Activated gamma-delta T cell (primary cell): Measurements from ENCODE around the gene MYRF.
A peak's percentile ranks its signal among the peaks of the same experiment; 100 is the strongest.

Experiments
- DNase-seq: peaks from one replicate; lab custom pipeline; 2025; lab: John Stamatoyannopoulos, UW

MYRF gene

DNA sequence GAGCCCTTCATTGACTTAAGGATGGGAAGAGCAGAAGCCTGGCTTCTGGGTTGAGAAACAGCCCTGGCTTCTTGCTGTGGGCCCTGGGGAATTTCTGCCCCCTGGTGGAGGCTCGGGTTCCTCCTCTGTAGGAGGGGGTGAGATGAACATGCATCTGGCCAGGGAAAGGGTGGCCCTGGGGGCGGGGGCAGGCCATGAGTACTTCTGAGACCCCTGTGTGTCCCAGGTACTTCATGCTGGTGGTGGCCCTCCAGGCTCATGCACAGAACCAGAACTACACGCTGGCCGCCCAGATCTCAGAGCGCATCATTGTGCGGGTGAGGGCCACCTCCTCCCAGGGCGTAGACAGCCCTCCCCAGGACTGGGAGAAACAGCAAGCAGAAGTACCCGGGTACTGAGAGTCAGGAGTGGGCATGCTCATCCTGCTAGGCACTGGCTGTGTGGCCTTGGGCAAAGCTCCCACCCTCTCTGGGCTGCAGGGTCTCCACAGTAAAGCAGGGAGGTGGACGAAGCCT is 24.2 kb downstream of the MYRF start:
- no peak for DNase-seq

DNA sequence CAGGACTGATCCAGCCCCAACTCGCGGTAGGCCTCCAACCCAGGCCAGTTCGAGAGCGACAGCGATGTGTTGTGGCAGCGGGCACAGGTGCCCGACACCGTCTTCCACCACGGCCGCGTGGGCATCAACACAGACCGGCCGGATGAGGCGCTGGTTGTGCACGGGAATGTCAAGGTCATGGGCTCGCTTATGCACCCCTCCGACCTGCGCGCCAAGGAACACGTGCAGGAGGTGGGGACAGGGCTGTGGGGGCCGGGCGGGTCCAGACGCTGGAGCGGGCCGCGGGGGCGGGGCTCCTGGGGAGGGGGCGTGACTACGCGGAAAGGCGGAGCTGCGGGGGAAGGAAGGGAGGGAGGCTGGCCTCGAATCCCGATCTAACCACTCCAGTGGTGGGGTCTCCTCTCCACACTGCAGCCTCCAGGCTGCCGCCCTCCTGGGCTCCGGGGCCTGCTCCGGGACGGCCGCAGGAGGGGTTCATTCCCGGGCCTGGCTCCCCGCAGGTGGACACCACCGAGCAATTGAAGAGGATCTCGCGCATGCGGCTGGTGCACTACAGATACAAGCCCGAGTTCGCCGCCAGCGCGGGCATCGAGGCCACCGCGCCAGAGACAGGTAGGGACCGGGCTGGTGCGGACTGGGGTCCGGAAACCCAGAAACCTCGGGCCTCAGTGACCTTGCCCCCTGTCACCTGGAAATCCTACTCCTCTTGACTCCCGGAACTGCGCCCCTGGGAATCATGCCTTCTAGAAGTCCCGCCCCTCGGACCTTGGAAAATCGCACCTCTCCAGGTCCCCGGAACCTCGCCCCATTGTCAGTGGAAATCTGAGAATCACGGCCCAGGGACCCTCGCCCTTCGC is 25.0 kb downstream of the MYRF start:
- DNase-seq = peak; percentile 56

DNA sequence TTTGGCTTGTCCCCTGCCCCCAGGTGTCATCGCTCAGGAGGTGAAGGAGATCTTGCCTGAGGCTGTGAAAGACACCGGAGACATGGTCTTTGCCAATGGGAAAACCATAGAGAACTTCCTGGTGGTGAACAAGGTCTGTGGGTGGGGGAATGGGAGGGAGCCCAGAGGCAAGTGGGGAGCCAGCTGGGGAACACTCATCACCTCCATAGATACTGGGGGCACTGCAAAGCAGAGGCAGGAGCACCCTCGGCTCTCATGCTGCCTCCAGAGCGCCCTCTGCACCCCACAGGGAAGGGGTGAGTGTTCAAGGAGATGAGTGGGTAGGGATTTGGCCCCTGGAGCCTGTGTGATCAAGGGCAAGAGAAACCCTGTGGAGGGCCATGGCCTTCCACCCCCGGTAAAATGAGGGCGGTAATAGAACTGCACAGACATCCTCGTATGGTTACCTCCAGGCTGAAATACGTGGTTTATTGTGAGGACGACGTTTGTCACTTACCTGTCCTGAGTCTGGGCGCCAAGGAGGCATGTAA is 26.0 kb downstream of the MYRF start:
- no peak for DNase-seq

DNA sequence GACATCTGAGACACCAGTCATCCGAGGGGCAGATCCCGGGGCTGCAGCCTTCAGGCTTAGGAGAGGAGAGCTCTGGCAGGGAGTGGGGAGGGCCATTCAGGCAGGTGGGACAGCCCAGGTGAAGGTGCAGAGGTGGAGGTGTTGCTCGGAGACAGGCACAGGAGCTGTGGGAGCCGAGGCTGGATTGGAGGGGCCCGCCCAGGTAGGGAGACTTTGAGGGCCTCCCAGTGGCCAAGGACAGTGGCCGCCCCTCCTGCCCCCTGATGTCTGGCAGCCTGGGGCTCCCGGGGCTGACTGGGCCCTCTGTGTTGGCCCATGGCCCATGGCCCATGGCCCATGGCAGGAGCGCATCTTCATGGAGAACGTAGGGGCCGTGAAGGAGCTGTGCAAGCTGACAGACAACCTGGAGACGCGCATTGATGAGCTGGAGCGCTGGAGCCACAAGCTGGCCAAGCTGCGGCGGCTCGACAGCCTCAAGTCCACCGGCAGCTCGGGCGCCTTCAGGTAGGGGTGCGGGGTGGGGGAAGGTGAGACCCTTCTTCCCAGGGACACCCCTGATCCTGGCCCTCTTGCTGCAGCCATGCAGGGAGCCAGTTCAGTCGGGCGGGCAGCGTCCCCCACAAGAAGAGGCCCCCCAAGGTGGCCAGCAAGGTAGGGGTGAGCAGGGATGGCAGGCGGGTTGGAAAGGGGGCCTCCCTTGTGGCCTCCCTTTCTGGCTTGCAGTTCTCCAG is 26.6 kb downstream of the MYRF start:
- no peak for DNase-seq

DNA sequence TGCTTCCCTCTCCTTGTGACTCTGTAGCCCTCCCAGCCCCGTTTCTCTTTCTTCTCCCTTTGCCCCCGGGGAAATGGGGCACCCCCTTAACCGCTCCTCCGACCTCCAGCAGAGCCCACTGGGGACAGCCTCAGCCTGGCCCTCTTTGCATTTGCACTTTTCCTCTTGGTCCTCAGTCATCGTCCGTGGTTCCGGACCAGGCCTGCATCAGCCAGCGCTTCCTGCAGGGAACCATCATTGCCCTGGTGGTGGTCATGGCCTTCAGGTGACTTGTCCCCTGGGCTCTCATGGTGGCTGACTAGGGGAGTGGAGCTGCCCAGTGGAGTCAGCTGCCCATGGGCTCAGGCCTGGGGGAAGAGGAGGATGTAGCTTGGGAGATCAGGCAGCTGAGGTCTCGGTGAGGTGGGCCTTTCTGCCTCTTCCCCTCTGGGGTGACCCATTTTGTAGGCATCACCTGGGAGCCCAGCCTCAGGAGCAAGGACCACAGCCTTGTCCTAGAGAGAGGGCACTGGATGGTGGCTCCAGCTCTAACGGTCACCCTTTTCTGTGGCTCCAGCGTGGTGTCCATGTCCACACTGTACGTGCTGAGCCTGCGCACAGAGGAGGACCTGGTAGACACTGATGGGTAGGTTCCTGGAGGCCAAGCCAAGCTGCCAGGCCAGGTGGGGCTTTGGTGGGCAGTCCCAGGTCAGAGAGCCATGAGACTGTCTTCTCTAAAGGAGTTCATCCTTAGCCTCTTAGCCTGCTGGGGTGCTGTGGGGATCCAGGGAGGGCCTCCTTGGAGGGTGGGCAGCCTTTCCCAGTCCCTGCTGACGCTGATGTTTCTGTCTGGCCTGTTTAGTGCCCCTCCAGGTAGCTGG is 27.5 kb downstream of the MYRF start:
- no peak for DNase-seq

DNA sequence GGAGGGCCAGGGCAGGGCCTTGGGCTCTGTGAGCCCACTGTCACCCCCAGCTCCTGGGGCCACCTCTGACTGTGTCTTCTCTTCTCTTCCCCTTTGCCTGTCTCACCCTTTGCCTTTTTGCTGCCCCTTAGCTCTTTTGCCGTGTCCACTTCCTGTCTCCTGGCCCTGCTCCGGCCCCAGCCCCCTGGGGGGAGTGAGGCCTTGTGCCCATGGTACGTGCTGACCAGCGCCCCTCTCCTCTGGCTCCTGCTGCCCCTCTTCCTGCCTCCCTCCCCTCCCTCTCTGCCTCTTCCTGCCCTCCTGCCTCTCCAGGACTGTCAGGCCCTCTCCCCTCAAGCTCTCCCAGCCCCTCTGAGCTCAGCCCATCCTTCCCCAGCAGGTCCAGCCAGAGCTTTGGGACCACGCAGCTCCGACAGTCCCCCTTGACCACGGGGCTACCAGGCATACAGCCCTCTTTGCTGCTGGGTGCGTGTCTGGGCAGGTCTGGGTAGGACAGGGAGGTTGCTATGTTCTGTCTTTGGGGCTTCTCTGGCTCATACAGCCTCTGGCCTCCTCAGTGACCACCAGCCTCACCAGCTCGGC is 28.2 kb downstream of the MYRF start:
- no peak for DNase-seq

DNA sequence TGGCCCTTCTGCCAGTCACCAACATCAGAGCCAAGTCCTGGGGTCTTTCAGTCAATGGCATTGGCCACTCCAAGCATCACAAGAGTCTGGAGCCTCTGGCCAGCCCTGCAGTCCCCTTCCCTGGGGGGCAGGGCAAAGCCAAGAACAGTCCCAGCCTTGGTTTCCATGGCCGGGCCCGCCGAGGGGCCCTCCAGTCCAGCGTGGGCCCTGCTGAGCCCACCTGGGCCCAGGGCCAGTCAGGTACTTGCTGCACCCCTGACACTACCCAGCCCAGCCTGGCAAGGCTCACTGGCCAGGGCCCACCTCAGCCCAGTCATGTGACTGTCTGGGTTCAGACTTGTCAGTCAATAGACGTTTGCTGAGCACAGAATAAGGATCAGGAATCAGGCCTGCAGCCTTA is 29.1 kb downstream of the MYRF start:
- DNase-seq = no peak

DNA sequence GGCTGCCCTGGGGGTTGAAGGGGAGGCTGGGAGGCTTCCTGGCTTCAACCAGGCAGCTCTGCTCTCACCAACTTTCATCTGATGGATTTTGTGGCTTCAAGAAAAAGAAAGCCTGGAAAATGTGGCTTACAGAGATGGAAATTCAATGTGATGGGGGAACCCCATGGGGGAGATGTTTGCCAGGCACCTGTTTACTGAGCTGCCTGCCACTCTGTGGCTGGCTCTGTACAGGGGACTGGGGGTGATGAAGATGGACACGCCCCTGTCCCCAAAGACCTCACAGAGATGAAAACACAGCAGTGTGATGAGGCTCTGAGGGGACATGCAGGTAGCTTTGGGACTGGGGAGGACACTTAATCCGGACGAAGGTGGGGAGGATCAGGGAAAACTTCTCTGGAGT is 29.9 kb downstream of the MYRF start:
- DNase-seq = no peak

DNA sequence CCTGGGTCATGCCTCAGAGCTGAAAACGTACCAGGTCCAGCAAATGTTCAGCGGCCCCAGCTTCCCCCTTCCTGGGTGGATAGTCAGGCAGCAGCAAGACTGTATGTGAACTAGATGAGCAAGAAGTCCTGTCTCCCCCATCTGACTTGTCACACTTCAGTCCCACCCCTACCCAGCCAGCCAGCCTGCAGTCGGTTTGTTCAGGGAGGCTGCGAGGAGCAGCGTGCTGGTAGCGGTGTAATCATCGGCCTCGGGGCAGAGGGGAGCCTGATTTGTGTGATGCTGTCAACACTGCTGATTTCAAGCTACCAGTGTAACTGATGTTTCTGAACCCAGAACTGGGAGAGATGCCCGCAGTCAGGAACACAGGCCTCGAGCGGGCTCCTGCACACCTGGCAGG is 30.4 kb downstream of the MYRF start:
- DNase-seq = no peak

DNA sequence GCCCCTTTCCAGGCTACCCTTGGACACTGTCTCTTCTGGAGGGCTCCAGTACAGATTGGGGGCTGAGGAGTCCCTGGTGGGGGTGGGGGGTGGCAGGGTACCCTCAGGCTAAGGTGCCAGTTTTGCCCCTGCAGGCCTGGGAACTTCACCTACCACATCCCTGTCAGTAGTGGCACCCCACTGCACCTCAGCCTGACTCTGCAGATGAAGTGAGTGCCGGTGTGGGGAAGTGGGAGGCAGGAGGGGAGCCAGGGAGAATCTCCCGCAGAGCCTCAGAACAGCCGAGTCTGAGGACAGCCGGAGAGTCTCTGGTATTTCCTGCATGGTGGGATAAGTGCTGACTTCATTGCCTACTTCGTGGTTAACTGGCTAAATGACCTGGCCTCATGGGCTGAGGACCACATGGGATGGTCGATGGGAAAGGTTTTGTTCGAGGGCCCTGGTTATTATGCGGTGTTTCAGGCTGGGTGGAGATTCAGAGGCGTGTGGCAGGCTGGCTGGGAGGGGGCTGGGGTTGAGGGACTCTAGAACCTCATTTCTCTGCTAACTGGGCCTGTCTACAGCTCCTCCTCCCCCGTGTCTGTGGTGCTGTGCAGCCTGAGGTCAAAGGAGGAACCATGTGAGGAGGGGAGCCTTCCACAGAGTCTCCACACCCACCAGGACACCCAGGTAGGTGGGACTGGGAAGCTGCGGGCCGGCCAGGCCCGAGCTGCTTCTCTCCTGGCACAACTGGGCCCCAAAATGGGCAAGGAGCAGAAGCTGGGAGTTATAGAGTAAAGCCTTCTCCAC is 31.5 kb downstream of the MYRF start:
- DNase-seq = no peak

DNA sequence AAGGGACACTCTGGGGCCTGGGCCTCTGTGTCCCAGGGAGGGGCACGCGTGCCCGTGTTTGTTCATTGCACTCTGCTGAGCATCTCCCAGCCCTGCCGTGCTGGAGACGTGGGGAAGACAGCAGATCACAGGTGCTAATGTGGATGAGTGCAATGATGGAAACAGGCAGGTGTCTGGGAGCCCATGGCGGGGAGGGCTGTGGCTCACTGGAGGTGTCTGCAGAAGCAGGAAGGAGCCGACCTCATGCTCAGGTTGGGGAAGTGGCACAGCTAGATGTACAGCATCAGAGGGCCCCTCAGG is 32.0 kb downstream of the MYRF start:
- DNase-seq = no peak

DNA sequence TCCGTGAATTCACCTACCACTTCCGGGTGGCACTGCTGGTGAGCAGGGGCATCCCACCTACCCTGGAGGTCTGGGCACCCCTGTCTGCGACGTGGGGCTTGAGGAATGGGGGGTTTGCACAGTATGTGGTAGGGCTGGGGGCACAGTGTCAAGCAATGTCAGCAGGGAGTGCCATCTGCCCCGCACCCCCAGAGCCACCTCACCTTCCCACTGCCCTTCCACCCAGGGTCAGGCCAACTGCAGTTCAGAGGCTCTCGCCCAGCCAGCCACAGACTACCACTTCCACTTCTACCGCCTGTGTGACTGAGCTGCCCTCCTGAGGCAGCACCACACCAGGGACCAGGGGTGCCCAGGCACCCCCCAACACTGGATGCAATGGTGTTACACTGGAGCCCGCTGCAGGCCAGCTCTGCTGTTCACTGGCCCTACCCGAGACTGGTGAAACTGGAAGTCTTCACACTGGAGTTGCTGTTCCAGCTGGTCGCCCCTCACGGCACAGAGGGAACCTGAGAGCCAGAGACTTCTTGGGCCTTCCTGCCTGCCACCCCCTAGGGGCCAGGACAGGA is 33.5 kb downstream of the MYRF start:
- no peak for DNase-seq

DNA sequence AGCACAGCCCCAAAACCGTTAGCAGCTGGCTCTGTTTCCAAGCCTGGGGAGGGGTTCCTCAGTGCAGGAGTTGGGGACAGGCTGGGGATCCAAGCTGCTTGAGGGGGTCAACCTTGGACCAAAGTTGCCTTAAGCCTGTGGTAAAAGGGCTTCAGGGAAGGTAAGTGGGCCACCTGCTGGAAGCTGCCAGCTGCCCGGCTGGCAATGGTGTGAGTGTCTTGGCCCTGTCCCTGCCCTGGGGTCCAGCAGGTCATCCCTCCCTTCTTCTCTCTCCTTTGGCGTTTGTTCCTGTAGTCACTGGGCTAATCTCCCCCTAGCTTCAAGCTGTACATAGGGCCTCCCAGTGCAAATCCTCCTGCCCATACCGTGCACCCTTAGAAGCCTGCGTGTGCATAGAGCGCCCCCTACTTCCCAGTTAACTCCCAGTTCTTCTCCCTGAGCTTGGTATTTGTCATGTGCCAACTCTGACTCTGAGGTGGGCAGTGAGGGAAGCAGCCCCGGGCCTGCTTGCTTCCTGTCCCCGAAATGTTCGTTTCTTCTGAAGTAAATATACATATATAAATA is 35.6 kb downstream of the MYRF start:
- DNase-seq = no peak

DNA sequence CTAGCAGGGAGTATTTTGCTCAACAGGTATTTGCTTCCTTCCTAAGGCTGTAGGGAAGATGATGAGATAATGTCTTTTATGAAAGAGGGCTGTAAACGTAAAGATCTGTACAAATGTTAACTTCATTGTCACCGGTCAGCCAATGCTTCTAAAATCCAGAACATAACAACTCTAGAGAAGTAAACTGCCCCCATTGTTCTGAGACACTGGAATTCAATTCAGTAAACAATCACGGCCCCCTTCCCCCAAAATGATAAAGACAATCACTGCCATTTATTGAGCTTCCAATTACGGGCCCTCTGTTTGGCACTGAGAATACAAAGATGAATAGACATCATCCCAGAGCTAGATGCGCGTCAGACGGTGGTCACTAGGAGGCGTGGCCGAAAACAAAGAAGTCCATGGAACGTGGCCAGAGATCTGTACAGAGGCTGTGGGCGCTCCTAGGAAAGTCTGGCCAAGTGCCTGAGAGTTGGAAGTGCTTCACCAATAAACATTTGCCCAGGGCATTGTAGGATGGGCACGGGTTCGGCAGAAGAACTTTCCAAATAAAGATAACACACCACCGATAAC is 39.4 kb downstream of the MYRF start:
- no peak for DNase-seq

DNA sequence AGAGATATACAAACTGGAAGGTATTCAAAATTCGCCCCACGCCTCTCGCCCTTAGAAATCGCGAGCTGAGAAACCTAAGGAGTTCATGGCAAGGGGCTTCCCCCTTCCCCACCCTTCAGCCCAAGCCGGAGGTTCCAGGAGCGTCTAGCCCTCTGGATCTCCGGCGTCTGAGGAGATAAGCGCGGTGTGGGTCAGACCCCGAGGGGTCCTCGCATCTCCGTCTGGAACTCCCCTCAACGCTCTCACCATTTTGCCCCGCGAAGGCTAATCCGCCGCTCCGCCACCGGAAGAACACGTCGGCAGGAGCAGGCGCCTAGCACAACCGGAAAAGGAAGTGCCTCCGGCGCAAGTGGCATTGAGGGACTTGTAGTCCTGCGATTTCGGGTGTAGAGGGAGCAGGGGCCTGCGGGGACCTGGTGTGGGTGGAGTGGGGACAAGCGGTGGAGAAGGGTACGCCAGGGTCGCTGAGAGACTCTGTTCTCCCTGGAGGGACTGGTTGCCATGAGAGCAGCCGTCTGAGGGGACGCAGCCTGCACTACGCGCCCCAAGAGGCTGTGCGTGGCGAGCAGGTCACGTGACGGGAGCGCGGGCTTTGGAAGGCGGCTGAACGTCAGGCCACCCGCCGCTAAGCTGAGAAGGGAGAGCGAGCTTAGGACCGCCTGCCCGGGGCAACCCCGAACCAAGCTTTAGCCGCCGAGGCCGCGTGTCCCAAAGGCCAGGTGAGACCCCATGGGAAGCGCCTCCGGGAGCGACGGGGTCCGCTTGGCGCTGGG is 40.1 kb downstream of the MYRF start, which contains the start of the genes FEN1 and TMEM258:
Gene FEN1 (plus strand): TSS at position 602 of the 773 bp plus-strand sequence. CDS start 2,451 bp downstream, outside the sequence.
Gene TMEM258 (minus strand): TSS at position 290 of the 773 bp plus-strand sequence. CDS start 41 bp downstream, at position 249.
- peak; percentile 74 for DNase-seq

DNA sequence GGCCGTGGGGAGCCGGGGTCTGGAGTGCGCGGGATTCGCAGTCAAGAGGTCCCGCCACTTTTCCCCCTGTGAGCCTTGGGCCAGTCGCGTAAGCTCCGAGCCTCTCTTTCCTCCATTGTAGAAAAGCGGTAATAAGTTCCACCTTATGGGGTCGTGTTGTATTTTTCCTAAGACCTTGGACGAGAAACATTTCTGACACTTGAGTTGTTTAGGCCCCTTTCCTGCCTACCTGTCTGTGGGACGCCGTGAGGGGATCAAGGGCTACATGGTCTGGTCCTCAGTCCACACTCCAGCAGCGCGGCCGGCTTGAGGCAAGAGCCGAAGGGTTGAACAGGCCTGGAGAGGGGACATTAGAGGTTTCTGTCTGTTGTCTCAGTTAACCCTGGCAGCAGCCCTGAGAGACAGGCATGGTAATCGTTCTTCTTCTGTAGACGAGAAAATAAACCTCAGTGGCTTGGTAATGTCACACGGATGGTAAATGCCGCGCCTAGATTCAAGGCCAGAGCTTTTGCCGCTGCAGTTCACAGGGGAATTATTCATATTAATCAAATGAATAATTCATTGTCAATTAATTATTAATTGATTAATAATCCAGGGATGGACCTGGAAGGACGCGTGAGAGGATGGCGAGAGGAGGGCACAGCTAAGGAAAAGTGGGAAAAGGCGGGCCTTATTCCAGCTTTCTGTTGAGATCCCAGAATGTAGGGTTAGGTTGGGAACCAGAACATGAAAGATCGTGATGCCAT is 40.8 kb downstream of the MYRF start:
- no peak for DNase-seq

DNA sequence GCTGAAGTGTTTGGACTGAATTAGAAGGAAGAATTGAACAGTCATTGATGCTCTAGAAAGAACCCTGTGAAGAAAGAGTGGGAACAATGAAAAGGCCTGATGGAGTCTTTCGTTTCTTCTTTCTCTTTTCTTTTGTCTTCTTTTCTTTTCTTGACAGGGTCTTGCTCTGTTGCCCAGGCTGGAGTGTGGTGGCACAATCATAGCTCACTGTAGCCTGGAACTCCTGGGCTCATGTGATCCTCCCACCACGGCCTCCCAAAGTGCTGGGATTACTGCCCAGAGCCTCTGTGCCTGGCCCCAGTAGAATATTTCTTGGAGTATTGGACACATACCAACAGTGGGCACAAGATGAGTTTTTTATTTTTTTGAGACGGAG is 41.4 kb downstream of the MYRF start:
- no peak for DNase-seq

DNA sequence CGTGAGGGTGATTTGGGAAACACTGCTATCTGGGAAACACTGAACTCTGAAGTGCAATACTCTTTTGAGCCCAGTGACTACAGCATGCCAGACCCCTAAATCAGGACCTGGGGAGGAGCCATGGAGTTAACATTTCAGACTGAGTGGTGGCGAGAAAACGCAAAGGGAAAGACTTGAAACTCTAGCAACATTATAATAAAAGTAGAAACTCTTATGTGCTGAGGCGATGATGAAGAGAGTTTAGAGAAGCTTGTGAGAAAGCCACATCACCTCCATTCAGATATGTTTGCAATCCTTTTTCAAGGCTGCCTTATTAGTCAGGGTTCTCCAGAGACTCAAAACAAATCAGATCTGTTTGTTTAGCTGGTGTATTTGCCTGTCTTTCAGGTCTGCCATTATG is 42.1 kb downstream of the MYRF start:
- DNase-seq = no peak
